Neuronal stem cell (in vitro differentiated cells): ENCODE data around the gene POU2F3.

Source experiments
- DNase-seq: peaks from one replicate; pipeline ENCODE4 v3.0.0-alpha.2; 2013; ENCODE audit warnings: low spot score
- H2AFZ ChIP-seq: one replicate; pipeline ENCODE4 v1.6.1; 2013; ENCODE audit warnings: mild to moderate bottlenecking, low read length, inconsistent platforms
- H2AK5ac ChIP-seq: 2 replicates; pipeline ENCODE4 v1.6.1; 2013; ENCODE audit warnings: low read depth, mild to moderate bottlenecking, inconsistent platforms, low read length, moderate library complexity, mixed read lengths
- H2BK120ac ChIP-seq: 2 replicates; pipeline ENCODE4 v1.6.1; 2013; ENCODE audit warnings: low read depth, mild to moderate bottlenecking, inconsistent platforms, low read length, moderate library complexity, mixed read lengths
- H2BK12ac ChIP-seq: one replicate; pipeline ENCODE4 v1.6.1; 2013; ENCODE audit warnings: low read length, inconsistent platforms
- H2BK15ac ChIP-seq: 2 replicates; pipeline ENCODE4 v1.6.1; 2013; ENCODE audit warnings: mild to moderate bottlenecking, low read length, inconsistent platforms, mixed read lengths
- H2BK5ac ChIP-seq: one replicate; pipeline ENCODE4 v1.6.1; 2013; ENCODE audit warnings: inconsistent platforms, mild to moderate bottlenecking, low read length, moderate library complexity
- H3K14ac ChIP-seq: one replicate; pipeline ENCODE4 v1.6.1; 2013; ENCODE audit warnings: low read length, inconsistent platforms
- H3K18ac ChIP-seq: 2 replicates; pipeline ENCODE4 v1.6.1; 2013; ENCODE audit warnings: low read length, inconsistent platforms
- H3K23ac ChIP-seq: 2 replicates; pipeline ENCODE4 v1.6.1; 2013; ENCODE audit warnings: low read depth, mild to moderate bottlenecking, mixed read lengths, low read length, inconsistent platforms; ENCODE audit not compliant: poor library complexity
- H3K27ac ChIP-seq: replicated peaks from 3 replicates; pipeline ENCODE4 v1.5.1; 2013; ENCODE audit warnings: low read length, inconsistent platforms
- H3K27me3 ChIP-seq, 3 experiments: 2 replicates each; pipeline ENCODE4 v1.6.1; 2013; ENCODE audit warnings: low read length in 3 of 3, mild to moderate bottlenecking in 2 of 3, inconsistent platforms in 1 of 3, low read depth in 1 of 3, mixed read lengths in 1 of 3, moderate library complexity in 1 of 3; ENCODE audit not compliant: control insufficient read depth in 3 of 3, insufficient read depth in 3 of 3
- H3K36me3 ChIP-seq, 2 donors: replicated peaks in 1 of 2; 2 replicates each; pipeline ENCODE4 v1.6.1; 2013; ENCODE audit warnings: low read length in 2 of 2; ENCODE audit not compliant: control insufficient read depth in 2 of 2, insufficient read depth in 2 of 2
- H3K4ac ChIP-seq: 2 replicates; pipeline ENCODE4 v1.6.1; 2013; ENCODE audit warnings: inconsistent platforms, mild to moderate bottlenecking, low read length, moderate library complexity
- H3K4me1 ChIP-seq, 2 donors: 1 replicate in 1 of 2; 2 replicates in 1 of 2; pipeline ENCODE4 v1.6.1; 2013; ENCODE audit warnings: low read length in 2 of 2, low read depth in 1 of 2; ENCODE audit not compliant: control insufficient read depth in 2 of 2, insufficient read depth in 1 of 2
- H3K4me2 ChIP-seq: one replicate; pipeline ENCODE4 v1.6.1; 2013; ENCODE audit warnings: mild to moderate bottlenecking, low read length, inconsistent platforms; ENCODE audit not compliant: insufficient read depth, poor library complexity, severe bottlenecking
- H3K4me3 ChIP-seq, 2 donors: 2 replicates each; pipeline ENCODE4 v1.5.1; 2013; ENCODE audit warnings: low read length in 2 of 2, mild to moderate bottlenecking in 2 of 2, inconsistent platforms in 1 of 2, moderate library complexity in 1 of 2
- H3K79me1 ChIP-seq: one replicate; pipeline ENCODE4 v1.6.1; 2013; ENCODE audit warnings: low read depth, mild to moderate bottlenecking, inconsistent platforms, low read length, moderate library complexity
- H3K9ac ChIP-seq: one replicate; pipeline ENCODE4 v1.6.1; 2013; ENCODE audit warnings: mild to moderate bottlenecking, low read depth, low read length, inconsistent platforms; ENCODE audit not compliant: poor library complexity
- H3K9me3 ChIP-seq, 2 donors: replicated peaks in 1 of 2; 2 replicates each; pipeline versions ENCODE3 to v1.6.1; 2013; ENCODE audit warnings: low read length in 2 of 2, mild to moderate bottlenecking in 2 of 2, inconsistent platforms in 1 of 2, low read depth in 1 of 2, mixed read lengths in 1 of 2, moderate library complexity in 1 of 2; ENCODE audit not compliant: control insufficient read depth in 2 of 2, insufficient read depth in 1 of 2
- H4K8ac ChIP-seq: one replicate; pipeline ENCODE4 v1.6.1; 2013; ENCODE audit warnings: low read depth, mild to moderate bottlenecking, inconsistent platforms, low read length, moderate library complexity
- H4K91ac ChIP-seq: one replicate; pipeline ENCODE4 v1.6.1; 2013; ENCODE audit warnings: low read length, low read depth, mild to moderate bottlenecking, inconsistent platforms; ENCODE audit not compliant: poor library complexity
- whole genome bisulfite sequencing, 2 donors: extraction: QIAGEN DNeasy Blood & Tissue Kit; methylation state at CpG; one replicate each; pipeline ENCODE4 v1.1.7; 2013; ENCODE audit warnings: missing lambda C conversion rate in 2 of 2, mixed read lengths in 1 of 2; ENCODE audit not compliant: insufficient read length in 2 of 2, insufficient replicate concordance in 1 of 2; ENCODE audit errors: extremely low coverage in 2 of 2; 5-methylcytosine and 5-hydroxymethylcytosine counted together

The POU2F3 gene

GRCh38 chr11:120260616-120261015 lies 20.7 kb downstream of the POU2F3 start:
- Histone ChIP-seq H3K4me3 (no peak overlapping the region), H3K27ac (no peak overlapping the region), H3K9ac (no peak overlapping the region), H3K79me1 (no peaks in the 10 kb centered on the region), H2AK5ac (no peak overlapping the region), H3K27me3 (peaks cover 0 to 29% (median 5%) of the 10 kb centered on the region in 3 experiments), H3K4ac (no peak overlapping the region), H2BK120ac (no peak overlapping the region), H3K18ac (no peak overlapping the region), H4K8ac (no peak overlapping the region), H4K91ac (no peak overlapping the region), H3K23ac (no peak overlapping the region), H2AFZ (no peak overlapping the region), H2BK15ac (no peak overlapping the region), H3K14ac (no peak overlapping the region), H3K36me3 (no peaks in the 10 kb centered on the region), H3K4me2 (no peak overlapping the region), H2BK5ac (no peak overlapping the region), H3K4me1 (peaks cover 1 to 2% of the 10 kb centered on the region in 2 donors), H3K9me3 (no peaks in the 10 kb centered on the region), H2BK12ac (no peak overlapping the region)
- DNase-seq: no peak
- no CpG with 5 or more reads among the region's 7 CpGs for WGBS, 2 donors

- H3K14ac ChIP-seq: no peak overlapping the region
- H3K36me3 ChIP-seq: no peaks in the 10 kb centered on the region
- no peak overlapping the region for H4K8ac ChIP-seq
- no peak overlapping the region for H3K4me2 ChIP-seq
- H2BK12ac ChIP-seq: no peak overlapping the region
- H3K79me1 ChIP-seq: no peaks in the 10 kb centered on the region
- H3K9me3 ChIP-seq: no peaks in the 10 kb centered on the region
- no peak overlapping the region for H2BK15ac ChIP-seq
- no peak overlapping the region for H3K18ac ChIP-seq
- H3K4me3 ChIP-seq: no peak overlapping the region
- no peak overlapping the region for H3K9ac ChIP-seq
- no peak overlapping the region for H3K23ac ChIP-seq
- peaks cover 0 to 29% (median 0%) of the 10 kb centered on the region in 3 experiments for H3K27me3 ChIP-seq
- no peak overlapping the region for H2BK5ac ChIP-seq
- no peak overlapping the region for H4K91ac ChIP-seq
- no peak overlapping the region for H3K27ac ChIP-seq
- no peak overlapping the region for H2AFZ ChIP-seq
- no peak for DNase-seq
- no peak overlapping the region for H2AK5ac ChIP-seq
- H2BK120ac ChIP-seq: no peak overlapping the region
- no peaks in the 10 kb centered on the region for H3K4me1 ChIP-seq
- no peak overlapping the region for H3K4ac ChIP-seq
Measured at GRCh38 chr11:120261321-120261720, 21.4 kb downstream of the POU2F3 start.

GRCh38 chr11:120261931-120262330 lies 22.0 kb downstream of the POU2F3 start:
- Histone ChIP-seq H4K91ac (no peak overlapping the region), H2BK12ac (no peak overlapping the region), H2BK120ac (no peak overlapping the region), H2BK5ac (no peak overlapping the region), H3K23ac (no peak overlapping the region), H3K79me1 (no peaks in the 10 kb centered on the region), H3K36me3 (no peaks in the 10 kb centered on the region), H2AK5ac (no peak overlapping the region), H3K4me3 (no peak overlapping the region), H3K9ac (no peak overlapping the region), H3K14ac (no peak overlapping the region), H4K8ac (no peak overlapping the region), H3K4me2 (no peak overlapping the region), H2BK15ac (no peak overlapping the region), H2AFZ (no peak overlapping the region), H3K27me3 (peaks cover 0 to 29% (median 0%) of the 10 kb centered on the region in 3 experiments), H3K4ac (no peak overlapping the region), H3K27ac (no peak overlapping the region), H3K18ac (no peak overlapping the region), H3K4me1 (no peaks in the 10 kb centered on the region), H3K9me3 (no peaks in the 10 kb centered on the region)
- DNase-seq: no peak
- WGBS, 2 donors: 100% methylated on average over 2 of the region's 3 CpGs; no CpG with 5 or more reads in 1 of the 2 donors

- H3K9me3 ChIP-seq: no peaks in the 10 kb centered on the region
- no peak overlapping the region for H2BK15ac ChIP-seq
- H3K4ac ChIP-seq: no peak overlapping the region
- peaks cover 0 to 17% (median 0%) of the 10 kb centered on the region in 3 experiments for H3K27me3 ChIP-seq
- no peak overlapping the region for H2AK5ac ChIP-seq
- no peak overlapping the region for H3K27ac ChIP-seq
- H2BK12ac ChIP-seq: no peak overlapping the region
- no peak overlapping the region for H4K8ac ChIP-seq
- H3K4me2 ChIP-seq: no peak overlapping the region
- H4K91ac ChIP-seq: no peak overlapping the region
- H3K4me3 ChIP-seq: no peak overlapping the region
- H3K4me1 ChIP-seq: no peaks in the 10 kb centered on the region
- no peak overlapping the region for H2AFZ ChIP-seq
- no peak for DNase-seq
- no peak overlapping the region for H3K9ac ChIP-seq
- no CpG with 5 or more reads among the region's 2 CpGs for WGBS, 2 donors
- no peak overlapping the region for H3K14ac ChIP-seq
- H3K36me3 ChIP-seq: no peaks in the 10 kb centered on the region
- H3K23ac ChIP-seq: no peak overlapping the region
- H2BK120ac ChIP-seq: no peak overlapping the region
- no peaks in the 10 kb centered on the region for H3K79me1 ChIP-seq
- H2BK5ac ChIP-seq: no peak overlapping the region
- no peak overlapping the region for H3K18ac ChIP-seq
Measured at GRCh38 chr11:120267319-120267718, 27.4 kb downstream of the POU2F3 start.
